BJ (cell line): Measurements from ENCODE around the gene ING4. TPM values are rescaled to one million over a fixed set of nuclear protein-coding genes. Genes with fewer than 3 reads are reported as not detected.

ENCODE experiments used
- CTCF ChIA-PET: fragments of 350-600 bp; formaldehyde crosslinking; extraction: SDS; loops from one replicate; lab custom pipeline; 2021; ENCODE audit warnings: antibody characterized with exemption, inconsistent platforms; lab: Yijun Ruan, JAX
- POLR2A ChIA-PET: fragments of 300-600 bp; sonication (Branson Sonifier 250); formaldehyde crosslinking; extraction: SDS; loops from one replicate; lab custom pipeline; 2021; ENCODE audit warnings: antibody characterized with exemption; lab: Charles Lee
- DNase-seq: peaks from one replicate; pipeline ENCODE4 v3.0.0-alpha.2; 2011; ENCODE audit warnings: low read depth
- H3K27me3 ChIP-seq: 2 replicates; pipeline ENCODE4 v1.6.0; 2011; ENCODE audit warnings: low read length; ENCODE audit not compliant: control insufficient read depth, insufficient read depth
- H3K36me3 ChIP-seq: 2 replicates; pipeline ENCODE4 v1.5.1; 2011; ENCODE audit warnings: low read length; ENCODE audit not compliant: control insufficient read depth, insufficient read depth
- H3K4me3 ChIP-seq: 2 replicates; pipeline ENCODE4 v1.5.1; 2011; ENCODE audit warnings: low read depth, mild to moderate bottlenecking, control low read depth, low read length
- CTCF ChIP-seq: IDR thresholded peaks from 2 replicates; pipeline ENCODE4 v1.5.1; 2011; ENCODE audit warnings: low read depth, mild to moderate bottlenecking, control low read depth, inconsistent platforms, low read length, moderate library complexity; ENCODE audit not compliant: insufficient read depth
- polyA plus RNA-seq: library from polyadenylated mRNA; depleted of rRNA; stranded (reverse); fragments of >200 nt; gene quantifications from 2 replicates; pipeline ENCODE4 v1.2.3, GENCODE V29; 2011

Gene ING4
- polyA plus RNA-seq, 1 experiment, result 43.0 TPM

DNA sequence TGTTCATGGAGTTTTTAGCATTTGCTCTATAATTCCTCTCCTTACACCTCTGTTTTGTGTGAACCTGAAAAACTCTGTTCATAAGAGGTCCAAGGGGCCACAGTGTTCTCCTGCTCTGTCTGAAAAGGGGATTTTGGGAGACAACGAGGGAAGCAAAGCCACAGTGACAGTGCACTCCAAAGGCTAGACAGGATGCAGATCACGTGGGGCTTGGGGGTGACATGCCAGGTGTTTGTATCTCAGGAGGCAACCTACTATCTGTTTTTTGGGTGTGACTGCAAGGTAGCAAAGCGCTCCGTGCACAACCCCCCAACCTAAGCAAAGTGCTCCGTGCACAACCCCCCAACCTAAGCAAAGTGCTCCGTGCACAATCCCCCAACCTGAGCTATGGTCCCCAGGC lies 50.7 kb downstream of the ING4 start:
- CTCF ChIA-PET, result interaction anchor here (0.8 to 2.3 kb wide), 5 partner anchors 8 to 86 kb away, joined by 3 to 8 read pairs (median 4); no protein-coding TSS in a partner anchor
- Histone ChIP-seq H3K36me3 (no peaks in the 10 kb centered on the region), H3K4me3 (no peak overlapping the region), H3K27me3 (no peaks in the 10 kb centered on the region)
- POLR2A ChIA-PET, result interaction anchor here (0.8 kb wide), 1 partner anchor 140 kb away, joined by 3 read pairs; no protein-coding TSS in a partner anchor
- no peak for DNase-seq
- TF ChIP-seq CTCF, result no peak

DNA sequence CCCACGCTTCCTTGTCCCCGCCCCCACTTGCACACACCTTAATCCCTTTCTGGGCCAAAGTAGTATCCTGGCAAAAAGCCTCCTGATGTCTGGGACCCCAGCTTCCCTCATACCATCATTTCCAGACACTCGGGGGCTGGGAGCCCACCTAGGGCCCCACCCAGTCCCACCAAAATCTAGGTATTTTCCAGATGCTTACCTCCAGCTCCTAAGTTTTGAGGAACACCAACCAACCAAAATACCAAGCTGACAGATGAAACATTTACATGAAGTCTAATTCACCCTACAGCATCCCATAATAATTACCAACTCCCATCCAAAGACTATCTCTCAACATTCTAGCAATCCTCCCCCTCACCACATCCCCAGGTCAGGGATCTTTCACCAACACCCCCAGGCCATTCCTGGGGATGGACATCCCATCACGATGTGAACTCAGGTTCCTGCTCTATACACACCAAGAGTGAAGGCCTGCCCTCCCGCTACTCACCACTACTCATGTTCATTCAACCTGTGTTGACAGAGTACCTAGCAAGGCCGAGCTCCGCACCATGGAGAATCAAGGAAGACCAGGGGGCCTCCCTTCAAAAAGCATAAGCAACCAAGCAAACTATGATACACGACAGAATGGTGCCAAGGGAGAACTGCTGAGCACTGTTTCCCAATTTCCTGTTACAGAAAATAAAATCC lies 54.2 kb downstream of the ING4 start:
- no peak for DNase-seq
- CTCF ChIA-PET, result interaction anchor here (1.0 kb wide), 1 partner anchor 80 kb away, joined by 3 read pairs; the partner anchor contains the start of gene ZNF384
- H3K36me3 ChIP-seq, result peaks cover 7% of the 10 kb centered on the region
- TF ChIP-seq CTCF, result no peak
- H3K27me3 ChIP-seq, result no peaks in the 10 kb centered on the region
- H3K4me3 ChIP-seq, result no peak overlapping the region
- POLR2A ChIA-PET, result no interaction called here

DNA sequence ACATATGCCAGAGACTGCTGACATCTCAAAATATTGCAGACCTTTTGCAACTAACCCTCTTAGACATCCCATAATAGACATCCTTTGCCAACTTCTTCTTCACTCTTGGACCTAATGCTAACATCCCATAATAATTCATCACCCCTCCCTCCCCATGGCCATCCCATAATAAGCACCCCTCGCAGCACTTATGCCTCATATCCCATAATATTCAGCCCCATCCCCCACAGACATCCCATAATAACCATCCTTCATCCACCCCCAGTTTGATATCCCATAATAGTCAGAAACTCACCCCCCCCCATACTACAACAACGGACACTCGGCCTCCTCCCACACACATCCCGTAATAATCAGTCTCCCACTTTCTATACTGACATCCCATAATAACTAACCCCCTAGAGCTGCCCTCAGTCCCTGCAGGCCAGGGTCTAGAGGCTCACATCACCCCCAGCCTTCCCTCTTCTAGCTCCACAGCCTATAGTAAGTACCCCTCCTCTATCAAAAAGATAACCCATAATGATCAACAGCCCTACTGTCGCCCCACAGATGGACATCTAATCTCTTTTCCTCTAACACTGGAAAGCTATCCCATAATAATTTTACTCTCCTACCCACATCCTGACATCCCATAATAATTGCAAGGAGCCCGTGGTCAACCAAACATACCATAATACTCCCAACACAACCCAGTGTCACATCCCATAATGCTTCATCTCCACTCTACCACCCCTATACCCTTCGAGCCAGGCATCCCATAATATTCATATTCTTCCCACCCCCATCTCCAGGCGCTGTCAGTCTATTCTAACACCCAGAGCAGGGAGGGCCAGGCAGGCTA lies 54.9 kb downstream of the ING4 start:
- Histone ChIP-seq H3K36me3 (peaks cover 7% of the 10 kb centered on the region), H3K27me3 (no peaks in the 10 kb centered on the region), H3K4me3 (no peak overlapping the region)
- ChIA-PET CTCF (interaction anchor here (1.0 kb wide), 1 partner anchor 81 kb away, joined by 3 read pairs; the partner anchor contains the start of gene ZNF384), POLR2A (no interaction called here)
- no peak for TF ChIP-seq CTCF
- no peak for DNase-seq

- TF ChIP-seq CTCF, result no peak
- Histone ChIP-seq H3K36me3 (peaks cover 14% of the 10 kb centered on the region), H3K27me3 (no peaks in the 10 kb centered on the region), H3K4me3 (peak overlapping the region; percentile 98)
- no peak for DNase-seq
- ChIA-PET POLR2A (interaction anchor here (0.6 to 0.7 kb wide), 2 partner anchors 83 to 280 kb away, joined by 4 to 17 read pairs; partner anchors contain the start of gene ZNF384), CTCF (interaction anchor here (1.2 kb wide), 1 partner anchor 14 kb away, joined by 3 read pairs; no protein-coding TSS in a partner anchor)
Observed at GRCh38 chr12:6606331-6607131, 56.4 kb downstream of the ING4 start.
